MCF 10A (cell line): ENCODE results near the gene VOPP1. TPM values are rescaled to one million over a fixed set of nuclear protein-coding genes. Genes with fewer than 3 reads are reported as not detected.

Experiments used
- BruUV-seq: library from RNA; stranded (reverse); fragments of 400-500 nt; replicated peaks from 2 replicates; lab custom pipeline; 2021; lab: Mats Ljungman, UMichigan
- CTCF ChIA-PET: fragments of 300-600 bp; sonication (Branson Sonifier 250); formaldehyde crosslinking; extraction: SDS; loops from one replicate; lab custom pipeline; 2021; ENCODE audit warnings: antibody characterized with exemption, inconsistent platforms; lab: Yijun Ruan, JAX
- POLR2A ChIA-PET: fragments of 300-600, 350-650 bp; sonication (Branson Sonifier 250); formaldehyde crosslinking; extraction: SDS; loops from one replicate; lab custom pipeline; 2020; ENCODE audit warnings: antibody characterized with exemption, inconsistent platforms; lab: Yijun Ruan, JAX
- DNase-seq: peaks from one replicate; pipeline ENCODE4 v3.0.0-alpha.2; 2018; ENCODE audit not compliant: unreplicated experiment
- H3K27ac Mint-ChIP-seq: one replicate; pipeline ENCODE4 v1.8.0; 2022; ENCODE audit warnings: mild to moderate bottlenecking, low read depth, mixed read lengths; ENCODE audit not compliant: unreplicated experiment
- H3K27me3 Mint-ChIP-seq: one replicate; pipeline ENCODE4 v1.8.0; 2022; ENCODE audit warnings: mixed read lengths; ENCODE audit not compliant: insufficient read depth, unreplicated experiment
- H3K36me3 Mint-ChIP-seq: one replicate; pipeline ENCODE4 v1.8.0; 2022; ENCODE audit warnings: mild to moderate bottlenecking, moderate library complexity, mixed read lengths; ENCODE audit not compliant: insufficient read depth, unreplicated experiment
- H3K4me1 Mint-ChIP-seq: one replicate; pipeline ENCODE4 v1.8.0; 2022; ENCODE audit warnings: mixed read lengths; ENCODE audit not compliant: insufficient read depth, unreplicated experiment
- H3K4me3 Mint-ChIP-seq: one replicate; pipeline ENCODE4 v1.8.0; 2022; ENCODE audit warnings: mild to moderate bottlenecking, moderate library complexity, mixed read lengths; ENCODE audit not compliant: unreplicated experiment
- H3K9me3 Mint-ChIP-seq: one replicate; pipeline ENCODE4 v1.8.0; 2022; ENCODE audit warnings: mixed read lengths; ENCODE audit not compliant: unreplicated experiment
- intact Hi-C: fragments of 100-400 bp; cut with micrococcal nuclease; formaldehyde crosslinking; loops from 2 replicates; pipeline ENCODE4 v1.14.1; 2022
- total RNA-seq: library from RNA; stranded (reverse); gene quantifications from 2 replicates; pipeline ENCODE4 v1.2.3, GENCODE V29; 2022
- TF ChIP-seq, protein P1 (sequence below): fragments of 200-600 bp; IDR thresholded peaks from one replicate; pipeline ENCODE4 v1.8.0; 2022; ENCODE audit warnings: antibody characterized with exemption, mild to moderate bottlenecking; ENCODE audit not compliant: unreplicated experiment

VOPP1 gene
- total RNA-seq, 1 experiment from 2014 or later, result 29.2 TPM

GRCh38 chr7:55432506-55432905, 139.8 kb downstream of the VOPP1 start:
- DNase-seq, result no peak
- no peaks in the 10 kb centered on the region for H3K4me1 Mint-ChIP-seq
- intact Hi-C loops, result loop anchor here (10.0 kb wide), 1 partner anchor 642 kb away; no protein-coding TSS in a partner anchor
- ChIA-PET CTCF (interaction anchor here (0.6 to 3.7 kb wide), 14 partner anchors 8 to 665 kb away, joined by 3 to 35 read pairs (median 3); no protein-coding TSS in a partner anchor), POLR2A (no interaction called here)
- no peak overlapping the region for H3K4me3 Mint-ChIP-seq
- H3K27me3 Mint-ChIP-seq, result no peaks in the 10 kb centered on the region
- TF ChIP-seq, protein P1, sequence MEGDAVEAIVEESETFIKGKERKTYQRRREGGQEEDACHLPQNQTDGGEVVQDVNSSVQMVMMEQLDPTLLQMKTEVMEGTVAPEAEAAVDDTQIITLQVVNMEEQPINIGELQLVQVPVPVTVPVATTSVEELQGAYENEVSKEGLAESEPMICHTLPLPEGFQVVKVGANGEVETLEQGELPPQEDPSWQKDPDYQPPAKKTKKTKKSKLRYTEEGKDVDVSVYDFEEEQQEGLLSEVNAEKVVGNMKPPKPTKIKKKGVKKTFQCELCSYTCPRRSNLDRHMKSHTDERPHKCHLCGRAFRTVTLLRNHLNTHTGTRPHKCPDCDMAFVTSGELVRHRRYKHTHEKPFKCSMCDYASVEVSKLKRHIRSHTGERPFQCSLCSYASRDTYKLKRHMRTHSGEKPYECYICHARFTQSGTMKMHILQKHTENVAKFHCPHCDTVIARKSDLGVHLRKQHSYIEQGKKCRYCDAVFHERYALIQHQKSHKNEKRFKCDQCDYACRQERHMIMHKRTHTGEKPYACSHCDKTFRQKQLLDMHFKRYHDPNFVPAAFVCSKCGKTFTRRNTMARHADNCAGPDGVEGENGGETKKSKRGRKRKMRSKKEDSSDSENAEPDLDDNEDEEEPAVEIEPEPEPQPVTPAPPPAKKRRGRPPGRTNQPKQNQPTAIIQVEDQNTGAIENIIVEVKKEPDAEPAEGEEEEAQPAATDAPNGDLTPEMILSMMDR, result no peak
- no TSS peak for BruUV-seq
- no peaks in the 10 kb centered on the region for H3K36me3 Mint-ChIP-seq
- no peaks in the 10 kb centered on the region for H3K9me3 Mint-ChIP-seq
- H3K27ac Mint-ChIP-seq, result no peak overlapping the region

- TF ChIP-seq, protein P1, result no peak
- Mint-ChIP-seq H3K4me1 (no peaks in the 10 kb centered on the region), H3K27me3 (no peaks in the 10 kb centered on the region), H3K36me3 (no peaks in the 10 kb centered on the region), H3K4me3 (no peak overlapping the region), H3K27ac (no peak overlapping the region), H3K9me3 (no peaks in the 10 kb centered on the region)
- no TSS peak for BruUV-seq
- ChIA-PET CTCF (interaction anchor here (0.7 to 3.7 kb wide), 11 partner anchors 8 to 169 kb away, joined by 3 to 35 read pairs (median 4); no protein-coding TSS in a partner anchor), POLR2A (no interaction called here)
- DNase-seq, result no peak
- intact Hi-C loops, result loop anchor here (10.0 kb wide), 1 partner anchor 643 kb away; no protein-coding TSS in a partner anchor
These were observed 140.4 kb downstream of the VOPP1 start for GRCh38 chr7:55431898-55432297.

- POLR2A ChIA-PET, result no interaction called here
- Mint-ChIP-seq H3K9me3 (no peaks in the 10 kb centered on the region), H3K27ac (no peak overlapping the region), H3K4me1 (no peaks in the 10 kb centered on the region), H3K36me3 (no peaks in the 10 kb centered on the region), H3K4me3 (no peak overlapping the region), H3K27me3 (no peaks in the 10 kb centered on the region)
- BruUV-seq, result no TSS peak
- intact Hi-C loops, result loop anchor here (10.0 kb wide), 1 partner anchor 645 kb away; no protein-coding TSS in a partner anchor
- DNase-seq, result no peak
- TF ChIP-seq, protein P1, result no peak
- CTCF ChIA-PET, result no interaction called here
These were observed 142.3 kb downstream of the VOPP1 start for GRCh38 chr7:55429835-55430499.

DNA sequence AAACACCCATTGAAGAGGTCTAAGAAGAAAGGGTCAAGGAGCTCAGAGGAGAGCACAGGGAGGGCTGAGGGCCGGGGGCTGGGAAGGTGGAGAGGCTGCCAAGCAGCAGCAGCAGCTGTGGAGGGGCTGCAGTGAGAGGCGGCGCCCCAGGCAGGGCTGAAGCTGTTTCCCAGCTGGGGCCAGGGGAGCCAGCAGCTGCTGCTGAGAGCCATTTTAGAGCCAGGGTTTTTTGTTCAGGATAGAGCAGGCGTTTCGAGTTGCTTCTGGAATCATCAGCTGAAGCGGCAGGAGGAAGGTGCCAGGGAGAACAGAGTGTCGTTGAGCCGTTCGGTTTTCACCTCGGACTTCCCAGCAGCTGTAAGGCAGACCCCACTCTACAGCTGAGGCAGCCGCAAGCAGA, 144.5 kb downstream of the VOPP1 start:
- no peaks in the 10 kb centered on the region for H3K9me3 Mint-ChIP-seq
- TF ChIP-seq, protein P1, result no peak
- H3K4me3 Mint-ChIP-seq, result no peak overlapping the region
- no peaks in the 10 kb centered on the region for H3K36me3 Mint-ChIP-seq
- ChIA-PET CTCF (interaction anchor here (0.8 to 2.1 kb wide), 4 partner anchors 12 to 151 kb away, joined by 3 to 15 read pairs (median 8); no protein-coding TSS in a partner anchor), POLR2A (interaction anchor here (0.6 kb wide), 1 partner anchor 77 kb away, joined by 5 read pairs; no protein-coding TSS in a partner anchor)
- H3K27me3 Mint-ChIP-seq, result no peaks in the 10 kb centered on the region
- no peaks in the 10 kb centered on the region for H3K4me1 Mint-ChIP-seq
- BruUV-seq, result no TSS peak
- H3K27ac Mint-ChIP-seq, result no peak overlapping the region
- no peak for DNase-seq
- intact Hi-C loops, result no loop called here
